ENCODE data around the gene CUL1.
A peak's percentile ranks its signal among the peaks of the same experiment; 100 is the strongest.

The CUL1 gene

DNA sequence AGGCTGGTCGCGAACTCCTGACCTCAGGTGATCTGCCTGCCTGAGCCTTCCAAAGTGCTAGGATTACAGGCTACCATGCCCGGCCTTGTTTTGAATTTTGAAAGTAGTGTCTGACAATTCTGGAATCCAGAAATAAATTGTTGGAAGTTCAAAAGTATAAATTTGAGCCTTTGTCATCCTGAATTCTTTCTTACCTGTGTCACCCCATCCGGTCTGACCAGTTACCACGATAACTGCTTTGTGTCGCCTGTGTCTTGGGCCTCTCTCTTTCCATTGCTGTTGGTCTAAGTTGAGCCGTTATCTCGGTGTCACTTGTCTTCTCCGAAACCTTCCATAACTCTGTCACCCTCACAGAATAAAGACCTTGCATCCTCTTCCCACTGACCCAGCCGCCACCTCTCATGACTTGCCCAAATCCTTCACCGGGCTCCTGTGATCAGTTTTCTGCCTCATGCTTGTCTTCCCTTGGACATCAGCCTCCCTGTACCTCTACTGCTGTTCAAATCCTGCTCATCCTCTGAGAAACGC is 18.6 kb downstream of the CUL1 start:
- no peak overlapping the region for H3K4me3 ChIP-seq (ENCODE audit: low read length)
- DNase-seq (ENCODE audit: low read depth): peak; percentile 31
- no peak for TF ChIP-seq CTCF (IDR thresholded peaks at IDR 0.05; ENCODE audit: insufficient read depth, low read depth, low read length, missing control alignments)

- H3K4me3 ChIP-seq (ENCODE audit: low read length): no peak overlapping the region
- TF ChIP-seq CTCF (IDR thresholded peaks at IDR 0.05; ENCODE audit: insufficient read depth, low read depth, low read length, missing control alignments): no peak
- no peak for DNase-seq (ENCODE audit: low read depth)
Observed at GRCh38 chr7:148718431-148718830, 19.7 kb downstream of the CUL1 start.

DNA sequence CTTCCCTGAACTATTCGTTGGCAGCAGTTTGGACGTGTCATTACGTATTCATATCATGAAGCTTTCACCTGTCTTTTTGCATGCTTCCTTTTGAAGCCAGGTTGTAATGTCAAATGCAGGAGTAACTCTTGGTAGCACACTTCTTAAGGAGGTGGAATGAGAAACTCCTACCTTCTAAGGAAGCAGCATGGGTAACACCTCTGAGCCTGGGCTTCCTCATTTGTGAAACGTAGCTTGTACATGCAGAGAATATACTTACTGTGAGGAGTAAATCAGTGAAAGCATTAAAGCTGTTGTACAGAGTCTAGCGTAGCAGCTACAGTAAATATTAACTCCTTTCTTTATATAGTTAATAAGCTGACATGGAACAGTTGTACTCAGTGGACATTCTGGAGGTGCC is 21.1 kb downstream of the CUL1 start:
- TF ChIP-seq CTCF (IDR thresholded peaks at IDR 0.05; ENCODE audit: insufficient read depth, low read depth, low read length, missing control alignments): no peak
- H3K4me3 ChIP-seq (ENCODE audit: low read length): no peak overlapping the region
- no peak for DNase-seq (ENCODE audit: low read depth)

DNA sequence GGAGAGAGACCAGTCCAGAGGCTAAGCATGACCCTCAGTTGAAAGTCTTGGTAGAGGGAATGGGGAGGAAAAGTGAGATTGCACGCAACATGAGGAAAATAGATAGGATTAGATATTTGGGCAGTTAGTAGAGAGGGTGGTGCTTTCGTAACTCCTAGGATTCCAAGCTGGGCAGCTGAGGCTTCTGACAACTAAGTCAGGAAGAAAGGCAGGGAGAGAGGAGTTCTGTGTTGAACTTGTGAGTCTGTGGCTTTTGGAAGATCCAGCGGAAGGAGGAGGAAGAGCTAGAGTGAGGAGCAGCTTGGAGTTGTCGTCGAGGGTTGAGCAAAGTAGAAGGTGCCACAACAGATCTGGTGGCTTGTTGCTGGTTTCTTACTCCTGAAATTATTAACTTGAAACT is 21.8 kb downstream of the CUL1 start:
- no peak for TF ChIP-seq CTCF (IDR thresholded peaks at IDR 0.05; ENCODE audit: insufficient read depth, low read depth, low read length, missing control alignments)
- no peak for DNase-seq (ENCODE audit: low read depth)

GRCh38 chr7:148721390-148721789 is 22.7 kb downstream of the CUL1 start:
- no peak for TF ChIP-seq CTCF (IDR thresholded peaks at IDR 0.05; ENCODE audit: insufficient read depth, low read depth, low read length, missing control alignments)
- DNase-seq (ENCODE audit: low read depth): no peak
- H3K4me3 ChIP-seq (ENCODE audit: low read length): no peak overlapping the region

More for the DNA sequence above, 21.8 kb downstream of the CUL1 start:
- no peak overlapping the region for H3K4me3 ChIP-seq (ENCODE audit: low read length)

- TF ChIP-seq CTCF (IDR thresholded peaks at IDR 0.05; ENCODE audit: insufficient read depth, low read depth, low read length, missing control alignments): no peak
- H3K4me3 ChIP-seq (ENCODE audit: low read length): no peak overlapping the region
- no peak for DNase-seq (ENCODE audit: low read depth)
Observed at GRCh38 chr7:148722340-148723165, 23.9 kb downstream of the CUL1 start.

DNA sequence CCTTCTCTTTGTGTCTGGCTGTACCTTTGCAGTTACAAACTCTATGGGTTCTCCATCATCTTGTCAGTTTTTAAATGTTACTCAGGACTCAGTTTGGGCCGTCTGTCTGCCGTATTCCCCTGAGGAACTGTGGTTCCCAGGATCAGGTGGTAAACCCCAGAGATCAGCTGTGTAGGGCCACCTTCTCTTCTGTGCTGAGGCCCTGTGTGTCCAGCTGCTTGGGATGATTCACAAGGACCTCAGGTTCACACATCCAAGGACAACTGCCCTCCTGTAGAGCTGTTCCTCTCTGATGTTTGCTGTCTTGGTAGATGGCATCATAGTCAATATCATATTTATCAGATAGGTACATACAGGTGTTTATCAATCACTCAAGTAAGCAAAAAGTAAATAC is 24.5 kb downstream of the CUL1 start:
- no peak for DNase-seq (ENCODE audit: low read depth)
- H3K4me3 ChIP-seq (ENCODE audit: low read length): no peak overlapping the region
- TF ChIP-seq CTCF (IDR thresholded peaks at IDR 0.05; ENCODE audit: insufficient read depth, low read depth, low read length, missing control alignments): no peak
